GM19023 (cell line): ENCODE results near the gene CLEC14A.

Experiments
- ATAC-seq: cut with Tn5 transposase; IDR thresholded peaks from one replicate; pipeline ENCODE4 v1.9.1; 2021; ENCODE audit warnings: mild to moderate bottlenecking, moderate library complexity; ENCODE audit not compliant: unreplicated experiment

CLEC14A gene

DNA sequence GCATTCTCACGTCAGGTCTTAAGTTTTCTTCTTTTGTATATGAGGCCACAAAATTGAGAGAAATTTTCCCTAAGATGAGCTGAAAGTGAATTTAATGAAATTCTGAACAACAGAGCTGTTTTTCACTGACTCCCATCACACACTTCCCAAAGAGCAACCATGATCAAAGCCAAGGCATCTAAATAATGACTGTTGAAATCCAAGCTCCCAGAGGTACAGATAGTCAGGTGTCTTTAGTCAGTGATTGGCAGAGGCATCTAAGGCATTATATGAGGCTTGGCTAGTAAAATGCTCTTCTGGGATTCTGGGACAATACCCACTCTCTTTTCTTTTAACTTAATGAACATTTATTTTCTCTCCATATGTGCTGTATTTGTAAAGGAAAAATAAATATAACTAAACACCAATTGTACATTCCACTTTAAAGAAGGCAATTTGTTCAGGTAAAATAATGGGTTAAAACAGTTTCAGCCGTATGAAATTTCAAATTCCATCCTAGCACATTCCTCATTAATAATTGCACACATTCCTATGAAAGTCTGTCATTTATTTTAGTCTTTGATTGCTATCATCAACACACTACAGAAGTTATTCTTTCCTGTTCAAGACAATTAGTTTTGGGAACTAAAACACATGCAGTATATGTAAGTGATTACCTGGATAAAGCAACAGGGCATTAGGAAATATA lies 49.1 kb downstream of the CLEC14A start:
- ATAC-seq: no peak

DNA sequence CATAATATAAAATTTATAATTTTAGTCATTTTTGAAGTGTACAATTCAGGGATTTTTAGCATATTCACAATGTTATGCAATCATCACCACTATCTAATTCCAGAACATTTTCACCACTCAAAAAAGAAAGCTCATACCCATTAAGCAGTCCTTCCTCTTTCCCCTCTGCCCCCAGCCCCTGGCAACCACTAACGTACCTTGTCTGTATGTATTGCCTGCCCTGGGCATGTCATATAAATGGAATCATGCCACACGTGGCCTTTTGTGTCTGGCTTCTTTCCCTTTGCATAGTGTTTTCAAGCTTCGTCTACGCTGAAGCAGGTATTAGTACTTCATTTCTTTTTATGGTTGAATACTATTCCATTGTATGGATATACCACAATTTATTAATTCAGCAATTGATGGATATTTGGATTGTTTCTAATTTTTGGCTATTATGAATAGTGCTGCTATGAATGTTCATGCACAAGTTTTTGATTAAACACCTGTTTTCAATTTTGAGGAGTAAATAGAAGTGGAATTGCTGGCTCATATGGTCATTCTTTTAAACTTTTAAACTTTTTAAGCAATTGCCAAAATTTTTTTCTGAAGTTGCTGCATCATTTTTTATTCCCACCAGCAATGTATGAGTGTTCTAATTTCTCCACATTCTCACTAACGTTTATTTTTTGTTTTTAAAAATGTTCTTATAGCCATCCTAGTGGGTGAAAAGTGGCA lies 49.8 kb downstream of the CLEC14A start:
- ATAC-seq: no peak

DNA sequence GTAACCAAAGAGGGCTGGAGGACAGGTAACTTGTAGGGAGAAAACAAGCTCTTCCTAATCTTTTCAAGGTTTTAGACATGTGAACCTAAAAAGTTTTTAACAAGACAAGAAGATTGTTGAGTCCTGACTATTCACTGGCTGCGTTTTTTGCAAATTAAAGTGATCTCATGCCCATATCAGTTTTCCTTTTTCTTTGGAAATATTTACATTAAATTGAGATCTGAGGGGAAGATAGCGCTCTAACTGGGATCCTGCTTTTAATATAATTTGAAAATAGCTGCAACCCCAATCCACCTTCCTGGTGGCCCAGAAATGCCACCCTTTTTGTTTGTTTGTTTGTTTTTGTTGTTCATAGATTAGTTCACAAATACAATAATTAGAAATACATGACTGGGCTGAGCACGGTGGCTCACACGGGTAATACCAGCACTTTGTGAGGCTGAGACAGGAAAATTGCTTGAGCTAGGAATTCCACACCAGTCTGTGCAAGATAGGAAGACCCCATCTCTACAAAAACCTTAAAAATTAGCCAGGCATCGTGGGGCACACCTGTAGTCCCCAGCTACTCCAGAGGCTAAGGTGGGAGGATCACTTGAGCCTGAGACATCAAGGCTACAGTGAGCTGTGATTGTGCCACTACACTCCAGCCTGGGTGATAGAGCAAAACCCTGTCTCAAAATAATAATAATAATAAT lies 50.6 kb downstream of the CLEC14A start:
- no peak for ATAC-seq

DNA sequence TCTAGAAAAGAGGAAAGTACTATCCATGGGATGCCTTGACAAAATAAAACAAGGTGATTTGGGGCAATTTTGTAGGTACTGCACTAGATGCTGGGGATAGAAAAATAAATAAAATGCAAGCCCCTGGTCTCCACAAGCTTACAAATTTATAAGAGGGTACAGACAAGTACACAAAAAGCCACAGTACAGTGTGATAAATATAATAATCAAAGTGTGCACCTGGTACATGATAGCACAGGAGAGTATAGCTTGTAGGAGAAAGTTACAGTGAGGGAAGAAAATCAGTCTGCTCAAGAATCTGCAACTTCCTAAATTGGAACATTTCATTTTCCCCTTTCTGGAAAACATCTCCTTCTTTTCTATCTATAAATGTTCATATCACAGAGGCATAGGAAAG lies 51.2 kb downstream of the CLEC14A start:
- ATAC-seq: no peak
